ENCODE data around the gene ATP9B. TPM values are rescaled to one million over a fixed set of nuclear protein-coding genes. Genes with fewer than 3 reads are reported as not detected.

The ATP9B gene
- total RNA-seq, 1 experiment from 2014 or later: 20.9 TPM

DNA sequence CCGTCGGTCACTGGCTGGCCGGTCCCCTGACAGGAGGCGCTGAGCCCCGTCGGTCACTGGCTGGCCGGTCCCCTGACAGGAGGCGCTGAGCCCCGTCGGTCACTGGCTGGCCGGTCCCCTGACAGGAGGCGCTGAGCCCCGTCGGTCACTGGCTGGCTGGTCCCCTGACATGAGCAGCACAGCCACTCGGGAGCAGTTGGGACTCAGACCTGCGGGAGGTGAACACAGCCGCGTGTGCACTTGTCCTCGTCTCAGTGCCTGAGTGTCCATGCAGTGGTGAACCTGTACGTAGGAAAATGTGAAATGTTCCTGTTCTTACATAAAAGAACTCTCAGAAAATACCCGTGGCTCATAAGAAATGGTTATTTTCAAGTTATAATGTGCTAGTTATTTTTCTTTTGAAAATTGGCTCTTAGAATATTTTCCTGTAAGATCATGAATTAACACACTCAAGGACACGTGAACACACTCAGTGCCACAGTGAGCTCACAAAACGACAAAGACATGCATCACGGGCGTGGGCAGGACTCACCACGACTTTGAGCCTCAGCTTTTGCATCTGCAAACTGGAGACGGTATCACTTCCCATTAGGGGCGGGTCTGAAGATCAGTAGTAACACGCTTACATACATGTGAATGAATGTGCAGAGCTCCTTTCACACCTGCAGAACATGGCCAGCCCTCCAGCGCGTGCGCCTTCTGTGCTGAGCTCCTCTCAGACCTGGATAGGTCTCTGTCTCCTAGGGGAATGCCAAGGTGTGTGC, 305.4 kb downstream of the ATP9B start:
- Histone ChIP-seq H3K79me1 (ENCODE audit: insufficient read depth, low read depth, low read length, poor library complexity, severe bottlenecking) (no peaks in the 10 kb centered on the region), H3K23me2 (ENCODE audit: insufficient read length, low read depth, low read length, poor library complexity, severe bottlenecking) (no peaks in the 10 kb centered on the region), H3K79me2 (ENCODE audit: insufficient read depth, low read length) (no peaks in the 10 kb centered on the region), H3K4me2 (ENCODE audit: insufficient read depth, insufficient read length, low read length) (no peak overlapping the region), H2BK15ac (ENCODE audit: low read depth, low read length) (no peak overlapping the region), H3K9me3 (ENCODE audit: control insufficient read depth, low read depth, low read length) (no peaks in the 10 kb centered on the region), H2BK120ac (ENCODE audit: low read depth, low read length, poor library complexity, severe bottlenecking) (no peak overlapping the region), H3K14ac (ENCODE audit: insufficient read depth, low read length) (no peak overlapping the region), H3K4ac (ENCODE audit: low read depth, low read length) (no peak overlapping the region), H2AFZ (ENCODE audit: low read length) (no peak overlapping the region), H4K20me1 (ENCODE audit: control insufficient read depth, insufficient read depth, insufficient read length) (no peaks in the 10 kb centered on the region), H2BK20ac (ENCODE audit: low read depth, low read length, poor library complexity, severe bottlenecking) (no peak overlapping the region), H4K8ac (replicated peaks; ENCODE audit: insufficient read length, low read depth, low read length) (no peak overlapping the region), H3K23ac (ENCODE audit: insufficient read length, low read depth, low read length) (no peak overlapping the region), H3K56ac (ENCODE audit: insufficient read length, low read depth, low read length) (no peak overlapping the region), H3K9ac (ENCODE audit: extremely low read depth, insufficient read length, low read length) (no peak overlapping the region), H4K5ac (ENCODE audit: insufficient read length, low read depth, low read length) (no peak overlapping the region), H2BK12ac (ENCODE audit: insufficient read length, low read depth, low read length) (no peak overlapping the region), H2AK5ac (ENCODE audit: insufficient read length, low read length) (no peak overlapping the region), H3K4me1 (ENCODE audit: insufficient read depth, low read length) (no peaks in the 10 kb centered on the region), H4K91ac (ENCODE audit: insufficient read length, low read depth, low read length) (no peak overlapping the region), H3K27me3 (ENCODE audit: insufficient read depth, low read length) (no peaks in the 10 kb centered on the region), H3T11ph (ENCODE audit: low read length) (no peak overlapping the region), H2BK5ac (ENCODE audit: insufficient read length, low read length) (no peak overlapping the region), H3K18ac (ENCODE audit: insufficient read length, low read depth, low read length) (no peak overlapping the region), H3K27ac (ENCODE audit: insufficient read length, low read depth, low read length) (no peak overlapping the region)
- H3K4me3 Mint-ChIP-seq: no peak overlapping the region
- peaks cover 8 to 17% of the 10 kb centered on the region in 2 experiments for H3K4me1 Mint-ChIP-seq
- H3K9me3 Mint-ChIP-seq: no peaks in the 10 kb centered on the region
- DNase-seq: no peak
- WGBS (ENCODE audit: extremely low coverage, insufficient read length, low lambda C conversion rate): no CpG with 5 or more reads among the region's 32 CpGs
- TF ChIP-seq, protein P1, sequence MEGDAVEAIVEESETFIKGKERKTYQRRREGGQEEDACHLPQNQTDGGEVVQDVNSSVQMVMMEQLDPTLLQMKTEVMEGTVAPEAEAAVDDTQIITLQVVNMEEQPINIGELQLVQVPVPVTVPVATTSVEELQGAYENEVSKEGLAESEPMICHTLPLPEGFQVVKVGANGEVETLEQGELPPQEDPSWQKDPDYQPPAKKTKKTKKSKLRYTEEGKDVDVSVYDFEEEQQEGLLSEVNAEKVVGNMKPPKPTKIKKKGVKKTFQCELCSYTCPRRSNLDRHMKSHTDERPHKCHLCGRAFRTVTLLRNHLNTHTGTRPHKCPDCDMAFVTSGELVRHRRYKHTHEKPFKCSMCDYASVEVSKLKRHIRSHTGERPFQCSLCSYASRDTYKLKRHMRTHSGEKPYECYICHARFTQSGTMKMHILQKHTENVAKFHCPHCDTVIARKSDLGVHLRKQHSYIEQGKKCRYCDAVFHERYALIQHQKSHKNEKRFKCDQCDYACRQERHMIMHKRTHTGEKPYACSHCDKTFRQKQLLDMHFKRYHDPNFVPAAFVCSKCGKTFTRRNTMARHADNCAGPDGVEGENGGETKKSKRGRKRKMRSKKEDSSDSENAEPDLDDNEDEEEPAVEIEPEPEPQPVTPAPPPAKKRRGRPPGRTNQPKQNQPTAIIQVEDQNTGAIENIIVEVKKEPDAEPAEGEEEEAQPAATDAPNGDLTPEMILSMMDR (conservative IDR thresholded peaks at IDR 0.05): no peak
- no peak overlapping the region for H3K27ac Mint-ChIP-seq
- peaks cover 2% of the 10 kb centered on the region; the same call in 1 of the 2 replicates for H3K27me3 Mint-ChIP-seq (ENCODE audit: low read depth)
- H3K36me3 Mint-ChIP-seq (ENCODE audit: insufficient read depth in 1 of 3, low read depth in 3 of 3): peaks cover 3 to 8% (median 4%) of the 10 kb centered on the region in 3 experiments; a peak in 4 of 7 replicates
